ENCODE measurements around the gene ZSCAN5B.
"Not testable (repeated sequence)": the region's sequence is repeated elsewhere in the genome, so short reads cannot be mapped to it uniquely, and the experiment has no call there.

Gene ZSCAN5B, protein sequence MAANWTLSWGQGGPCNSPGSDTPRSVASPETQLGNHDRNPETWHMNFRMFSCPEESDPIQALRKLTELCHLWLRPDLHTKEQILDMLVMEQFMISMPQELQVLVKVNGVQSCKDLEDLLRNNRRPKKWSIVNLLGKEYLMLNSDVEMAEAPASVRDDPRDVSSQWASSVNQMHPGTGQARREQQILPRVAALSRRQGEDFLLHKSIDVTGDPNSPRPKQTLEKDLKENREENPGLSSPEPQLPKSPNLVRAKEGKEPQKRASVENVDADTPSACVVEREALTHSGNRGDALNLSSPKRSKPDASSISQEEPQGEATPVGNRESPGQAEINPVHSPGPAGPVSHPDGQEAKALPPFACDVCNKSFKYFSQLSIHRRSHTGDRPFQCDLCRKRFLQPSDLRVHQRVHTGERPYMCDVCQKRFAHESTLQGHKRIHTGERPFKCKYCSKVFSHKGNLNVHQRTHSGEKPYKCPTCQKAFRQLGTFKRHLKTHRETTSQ

DNA sequence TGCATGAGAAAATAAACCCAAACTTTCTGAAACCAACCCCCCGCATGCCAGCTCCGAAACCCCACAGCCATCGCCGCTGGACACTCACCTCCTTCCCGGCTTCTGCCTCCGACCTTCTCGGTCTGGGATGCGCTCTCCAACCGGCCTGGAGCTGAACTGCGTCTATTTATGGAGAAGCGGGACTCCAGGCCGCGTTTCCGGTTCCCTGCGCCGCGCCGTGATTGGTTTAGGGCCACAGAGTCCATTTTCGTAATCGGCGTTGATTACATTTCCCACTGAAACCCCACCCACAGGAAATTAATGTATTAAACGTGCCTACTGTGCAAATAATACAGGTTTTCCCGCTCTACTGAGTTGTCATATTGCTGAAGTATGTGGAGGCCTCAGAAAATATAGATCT, at the start of gene ZSCAN5B:
Gene ZSCAN5B (minus strand): TSS at position 138 of the 400 bp plus-strand sequence. CDS start 4,731 bp downstream, outside the sequence.
- DNase-seq, result not testable (repeated sequence)

DNA sequence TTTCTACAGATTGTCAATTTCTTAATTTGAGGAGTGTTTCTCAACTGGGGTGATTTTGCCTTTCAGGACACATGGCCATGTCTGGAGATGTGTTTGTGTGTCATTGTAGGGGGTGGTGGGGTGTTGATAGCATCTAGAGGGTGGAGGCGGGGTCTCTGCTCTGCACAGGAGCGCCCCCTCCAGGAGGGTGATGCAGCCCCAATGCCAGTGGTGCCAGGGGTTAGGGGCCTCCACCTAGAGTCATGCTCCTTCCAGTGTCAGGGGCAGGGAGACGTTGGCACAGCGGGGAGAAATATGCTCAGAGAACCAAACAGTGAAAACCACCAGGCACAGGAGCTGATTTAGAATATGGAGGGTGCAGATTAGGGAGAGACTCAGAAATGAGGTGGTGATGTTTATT, 48.2 kb upstream of the ZSCAN5B start:
- not testable (repeated sequence) for DNase-seq

DNA sequence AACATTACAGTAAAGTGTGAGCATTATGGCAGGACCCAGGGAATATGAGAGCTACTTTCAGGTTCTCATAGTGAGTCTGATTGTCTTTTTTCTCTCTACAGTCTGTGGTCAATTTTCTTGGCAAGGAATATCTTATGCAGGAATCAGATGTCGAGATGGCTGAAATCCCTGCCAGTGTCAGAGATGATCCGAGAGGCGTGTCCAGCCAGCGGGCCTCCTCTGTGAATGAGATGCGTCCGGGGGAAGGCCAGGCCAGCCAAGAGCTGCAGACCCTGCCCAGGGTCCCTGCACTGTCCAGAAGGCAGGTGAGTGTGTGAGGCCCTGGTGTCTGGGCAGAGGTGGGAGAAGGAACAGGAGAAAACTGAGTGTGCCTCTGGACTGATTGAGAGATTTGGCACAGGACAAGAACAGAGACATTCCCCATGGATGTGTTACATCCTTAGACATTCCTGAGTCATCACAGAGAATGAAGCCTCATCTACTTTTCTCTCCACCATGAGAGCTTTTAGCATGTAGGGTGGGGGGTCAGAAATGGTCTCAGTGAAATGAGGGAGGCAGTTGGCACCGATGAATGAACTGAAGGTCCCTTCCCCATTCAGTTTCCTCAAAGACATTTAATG, 47.6 kb upstream of the ZSCAN5B start:
- DNase-seq, result no peak

DNA sequence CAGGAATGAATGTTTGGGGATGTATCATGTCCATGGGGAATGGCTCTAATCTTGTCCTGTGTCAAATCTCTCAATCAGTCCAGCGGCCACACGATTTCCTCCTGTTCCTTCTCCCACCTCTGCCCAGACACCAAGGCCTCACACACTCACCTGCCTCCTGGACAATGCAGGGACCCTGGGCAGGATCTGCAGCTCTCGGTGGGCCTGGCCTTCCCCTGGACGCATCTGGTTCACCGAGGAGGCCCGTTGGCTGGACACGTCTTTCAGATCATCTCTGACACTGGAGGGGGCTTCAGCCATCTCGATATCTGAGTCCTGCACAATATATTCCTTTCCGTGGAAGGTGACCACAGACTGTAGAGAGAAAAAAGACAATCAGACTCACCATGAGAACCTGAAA, 25.9 kb upstream of the ZSCAN5B start:
- no peak for DNase-seq

DNA sequence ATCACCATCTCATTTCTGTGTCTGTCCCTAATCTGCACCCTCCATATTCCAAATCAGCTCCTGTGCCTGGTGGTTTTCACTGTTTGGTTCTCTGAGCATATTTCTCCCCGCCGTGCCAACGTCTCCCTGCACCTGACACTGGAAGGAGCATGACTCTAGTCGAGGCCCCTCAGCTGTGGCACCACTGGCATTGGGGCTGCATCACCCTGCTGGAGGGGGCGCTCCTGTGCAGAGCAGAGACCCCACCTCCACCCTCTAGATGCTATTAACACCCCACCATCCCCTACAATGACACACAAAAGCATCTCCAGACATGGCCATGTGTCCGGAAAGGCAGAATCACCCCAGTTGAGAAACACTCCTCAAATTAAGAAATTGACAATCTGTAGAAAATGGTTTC, 25.3 kb upstream of the ZSCAN5B start:
- DNase-seq, result no peak

DNA sequence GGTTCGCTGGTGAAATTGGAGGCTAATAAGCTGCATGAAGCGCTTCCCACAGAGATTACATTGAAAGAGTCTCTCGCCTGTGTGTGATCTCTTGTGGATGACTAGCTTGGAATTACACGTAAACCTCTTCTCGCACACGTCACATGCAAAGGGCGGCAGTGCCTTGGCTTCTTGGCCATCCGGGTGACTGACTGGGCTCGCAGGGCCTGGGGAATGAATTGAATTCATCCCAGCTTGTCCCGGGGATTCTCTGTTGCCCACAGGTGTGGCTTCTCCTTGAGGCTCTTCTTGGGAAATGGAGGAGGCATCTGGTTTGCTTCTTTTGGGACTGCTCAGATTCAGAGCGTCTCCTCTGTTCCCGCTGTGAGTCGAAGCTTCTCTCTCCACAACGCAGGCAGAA, 24.3 kb upstream of the ZSCAN5B start:
- no peak for DNase-seq

DNA sequence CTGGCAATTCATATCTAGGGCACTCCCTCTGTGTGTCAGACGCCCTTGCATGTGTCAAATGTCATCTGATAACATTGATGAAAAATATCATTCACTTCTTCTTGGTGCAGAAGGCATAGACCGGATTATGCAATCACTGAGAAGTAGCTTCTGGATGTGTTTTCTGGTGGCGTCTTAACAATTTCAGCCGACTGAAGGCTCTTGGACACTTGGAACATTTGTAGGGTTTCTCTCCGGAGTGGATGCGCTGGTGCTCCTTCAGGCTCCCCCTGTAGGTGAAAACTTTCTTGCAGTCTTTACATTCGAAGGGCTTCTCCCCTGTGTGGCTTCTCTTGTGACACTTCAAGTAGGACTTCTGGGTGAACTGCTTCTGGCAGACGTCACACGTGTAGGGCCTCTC, 23.9 kb upstream of the ZSCAN5B start:
- not testable (repeated sequence) for DNase-seq

DNA sequence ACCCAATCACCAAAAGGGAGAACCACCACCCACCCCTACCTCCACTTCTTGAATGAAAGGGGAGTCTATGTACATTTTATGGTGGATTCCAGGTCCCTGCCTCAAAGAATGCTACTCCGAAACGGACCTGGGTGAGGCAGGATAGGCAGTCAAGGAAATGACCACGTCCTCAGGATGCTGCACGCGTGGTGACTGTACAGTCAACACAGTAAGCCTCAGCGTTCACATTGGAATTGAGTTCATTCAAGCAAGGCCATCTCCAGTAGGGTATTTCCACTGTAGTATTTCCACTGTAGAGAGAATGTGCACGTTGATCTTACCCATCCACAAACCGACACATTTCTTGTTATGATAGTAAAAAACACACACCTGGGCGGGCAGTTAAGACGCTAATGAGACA, 21.4 kb upstream of the ZSCAN5B start:
- no peak for DNase-seq

DNA sequence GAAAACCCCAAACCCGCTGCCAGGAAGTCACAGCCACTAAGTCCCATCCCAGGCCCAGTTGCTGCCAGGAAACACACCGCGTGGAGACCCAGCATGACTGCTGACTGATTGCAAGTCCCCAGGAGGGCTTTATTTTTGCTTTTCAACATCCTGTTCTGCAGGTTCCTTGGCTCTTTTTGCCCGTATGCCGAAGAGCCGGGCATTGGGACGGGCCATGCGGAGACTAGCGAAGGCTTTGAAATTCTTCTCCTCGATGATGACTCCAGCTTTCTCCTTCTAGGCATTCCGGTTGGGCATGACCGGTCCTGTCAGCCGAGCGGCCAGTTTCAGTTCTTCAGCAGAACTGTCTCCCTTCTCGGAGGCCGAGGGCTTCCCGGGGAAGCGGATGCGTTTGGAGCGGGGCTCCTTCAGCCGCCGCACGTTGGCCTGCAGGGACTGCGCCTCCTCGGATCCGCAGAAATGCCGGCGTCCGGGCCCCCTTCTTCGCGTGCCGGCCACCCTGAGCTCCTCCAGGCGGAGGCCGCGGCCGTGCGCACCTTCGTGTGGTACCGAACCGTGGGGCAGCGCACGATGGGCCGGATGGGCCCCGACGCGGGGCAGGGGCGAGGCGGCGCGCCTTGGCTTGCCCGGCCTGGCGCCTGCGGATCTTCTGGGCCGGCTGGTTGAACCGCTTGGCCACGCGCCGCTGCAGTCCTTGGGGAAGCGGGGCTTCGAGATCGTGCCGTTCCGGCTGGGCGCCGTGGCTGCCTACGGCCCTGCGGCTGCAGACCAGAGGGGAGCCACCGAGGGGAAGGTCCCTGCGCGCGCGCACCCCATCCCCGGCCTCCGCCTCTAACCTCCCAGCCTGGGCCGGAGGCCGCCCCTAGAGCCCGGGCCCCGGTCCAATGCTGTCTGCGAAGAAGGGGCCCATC, 19.7 kb upstream of the ZSCAN5B start:
- DNase-seq, result no peak

DNA sequence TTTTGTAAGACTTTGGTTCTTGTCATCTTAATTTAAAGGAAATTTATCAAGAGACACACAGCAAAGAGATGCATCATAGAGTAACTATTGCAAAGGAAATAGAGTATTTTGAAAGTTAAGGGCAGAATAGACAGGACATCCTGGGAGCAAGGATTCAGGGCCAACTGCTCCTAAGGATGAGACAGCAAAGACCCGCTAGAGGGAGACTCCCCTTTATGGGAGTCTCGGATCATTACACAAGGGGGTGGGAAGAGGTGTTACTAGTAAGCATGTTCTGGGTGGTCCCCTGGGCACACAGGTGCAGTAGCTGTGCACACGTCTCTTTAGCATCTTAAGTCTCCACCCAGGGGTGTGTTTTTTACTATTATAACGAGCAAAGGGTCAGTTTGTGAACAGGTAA, 14.1 kb upstream of the ZSCAN5B start:
- DNase-seq, result no peak

DNA sequence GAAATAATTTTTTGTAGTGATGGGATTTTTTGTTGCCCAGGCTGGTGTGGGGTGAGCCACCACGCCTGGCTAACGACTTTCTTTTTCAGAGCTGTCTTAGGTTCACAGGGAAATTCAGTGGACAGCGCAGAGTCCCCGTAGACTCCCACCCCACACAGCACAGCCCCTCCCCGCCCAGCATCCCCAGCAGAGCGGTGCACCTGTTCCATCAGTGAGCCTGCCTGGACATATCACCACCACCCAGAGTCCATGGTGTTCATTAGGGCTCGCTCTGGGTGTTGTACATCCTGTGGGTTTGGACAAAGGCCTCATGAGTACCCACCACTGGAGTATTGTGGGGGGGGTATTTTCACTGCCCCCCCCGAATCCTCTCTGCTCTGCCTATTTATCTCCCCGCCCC, 12.5 kb upstream of the ZSCAN5B start:
- DNase-seq, result not testable (repeated sequence)

DNA sequence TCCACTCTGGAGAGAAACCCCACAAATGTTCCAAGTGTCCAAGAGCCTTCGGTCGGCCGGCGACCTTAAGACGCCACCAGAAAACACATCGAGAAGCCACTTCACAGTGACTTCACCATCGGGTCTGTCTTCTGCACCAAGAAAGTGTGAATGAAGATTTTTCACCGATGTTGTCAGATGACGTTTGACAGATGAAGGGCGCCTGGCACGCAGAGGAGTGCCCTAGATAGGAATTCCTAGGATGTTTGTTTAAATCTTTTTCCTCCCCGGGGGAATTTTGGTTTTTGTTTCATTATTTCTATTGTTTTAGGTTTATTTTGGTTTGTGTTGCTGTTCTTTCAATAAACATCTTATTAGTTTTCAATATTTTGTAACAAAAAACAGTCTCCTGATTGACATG, 11.5 kb upstream of the ZSCAN5B start:
- no peak for DNase-seq

DNA sequence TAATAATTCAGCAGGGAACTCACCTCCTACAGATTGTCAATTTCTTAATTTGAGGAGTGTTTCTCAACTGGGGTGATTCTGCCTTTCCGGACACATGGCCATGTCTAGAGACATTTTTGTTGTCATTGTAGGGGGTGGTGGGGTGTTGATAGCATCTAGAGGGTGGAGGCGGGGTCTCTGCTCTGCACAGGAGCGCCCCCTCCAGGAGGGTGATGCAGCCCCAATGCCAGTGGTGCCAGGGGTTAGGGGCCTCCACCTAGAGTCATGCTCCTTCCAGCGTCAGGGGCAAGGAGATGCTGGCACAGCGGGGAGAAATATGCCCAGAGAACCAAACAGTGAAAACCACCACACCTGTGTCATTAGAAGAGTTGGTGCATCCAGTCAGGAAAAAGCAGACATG, 10.0 kb upstream of the ZSCAN5B start:
- not testable (repeated sequence) for DNase-seq

DNA sequence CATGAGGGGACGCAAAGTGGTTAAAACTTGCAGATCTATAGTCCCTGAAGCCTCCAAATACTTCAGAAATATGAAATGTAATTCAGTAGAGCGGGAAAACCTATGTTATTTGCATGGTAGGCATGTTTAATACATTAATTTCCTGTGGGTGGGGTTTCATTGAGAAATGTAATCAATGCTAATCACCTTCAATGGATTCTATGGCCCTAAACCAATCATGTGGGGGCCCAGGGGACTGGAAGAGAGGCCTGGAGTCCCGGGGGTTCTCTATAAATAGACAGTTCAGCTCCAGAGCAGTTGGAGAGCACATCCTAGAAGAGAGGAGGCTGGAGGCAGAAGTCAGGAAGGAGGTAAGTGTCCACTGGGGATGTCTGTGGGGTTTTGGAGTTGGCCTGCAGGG, 4.4 kb upstream of the ZSCAN5B start, which contains the start of gene ZSCAN5C:
Gene ZSCAN5C (plus strand): TSS at position 301 of the 400 bp plus-strand sequence. CDS start 3,641 bp downstream, outside the sequence.
- DNase-seq, result no peak

DNA sequence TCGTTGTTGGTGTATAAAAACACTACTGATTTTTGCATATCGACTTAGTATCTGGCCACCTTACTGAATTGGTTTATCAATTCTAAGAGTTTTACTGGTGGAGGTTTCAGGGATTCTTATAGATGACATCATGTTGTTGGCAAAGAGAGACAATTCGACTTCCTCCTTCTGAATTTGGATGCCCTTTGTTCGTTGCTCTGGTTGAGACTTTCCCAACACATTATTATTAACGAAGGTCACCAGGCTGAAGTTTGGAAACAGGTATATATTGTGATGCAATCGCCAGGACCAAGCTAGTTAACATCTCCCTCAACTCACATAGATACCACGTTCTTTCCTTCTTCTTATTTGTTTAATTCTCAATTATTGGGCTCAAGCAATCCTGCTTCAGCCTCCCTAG, 2.1 kb upstream of the ZSCAN5B start:
- DNase-seq, result no peak

DNA sequence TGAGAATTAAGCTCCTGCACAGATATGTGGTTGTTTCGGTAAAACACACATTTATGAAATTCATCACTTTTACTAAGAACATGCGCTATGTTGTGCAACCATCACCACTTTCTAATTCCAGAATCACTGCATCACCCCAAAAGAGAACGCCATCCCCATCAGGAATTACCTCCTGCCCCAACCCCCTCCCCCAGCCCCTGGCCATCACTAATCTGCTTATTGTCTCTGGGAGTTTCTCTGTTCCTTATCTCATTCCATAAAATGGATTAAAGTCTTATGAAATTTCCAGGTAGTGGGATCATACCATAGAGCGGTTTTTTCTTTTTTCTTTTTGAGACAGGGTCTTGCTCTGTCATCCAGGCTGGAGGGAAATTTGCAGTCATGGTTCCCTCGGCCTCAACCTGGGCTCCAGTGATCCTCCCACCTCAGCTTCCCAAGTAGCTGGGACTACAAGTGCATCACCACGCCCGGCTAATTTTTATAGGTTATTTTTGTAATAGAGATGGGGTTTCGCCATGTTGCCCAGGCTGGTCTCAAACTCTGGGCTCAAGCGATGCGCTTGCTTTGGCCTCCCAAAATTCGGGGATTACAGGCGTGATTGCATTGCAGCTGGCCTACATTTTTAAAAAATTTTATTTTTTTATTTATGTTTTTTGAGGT, 3.5 kb downstream of the ZSCAN5B start:
- no peak for DNase-seq

DNA sequence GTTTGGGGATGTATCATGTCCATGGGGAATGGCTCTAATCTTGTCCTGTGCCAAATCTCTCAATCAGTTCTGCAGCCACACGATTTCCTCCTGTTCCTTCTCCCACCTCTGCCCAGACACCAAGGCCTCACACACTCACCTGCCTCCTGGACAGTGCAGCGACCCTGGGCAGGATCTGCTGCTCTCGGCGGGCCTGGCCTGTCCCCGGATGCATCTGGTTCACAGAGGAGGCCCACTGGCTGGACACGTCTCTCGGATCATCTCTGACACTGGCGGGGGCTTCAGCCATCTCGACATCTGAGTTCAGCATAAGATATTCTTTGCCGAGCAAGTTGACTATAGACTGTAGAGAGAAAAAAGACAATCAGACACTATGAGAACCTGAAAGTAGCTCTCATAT, 5.9 kb downstream of the ZSCAN5B start:
- DNase-seq, result no peak

DNA sequence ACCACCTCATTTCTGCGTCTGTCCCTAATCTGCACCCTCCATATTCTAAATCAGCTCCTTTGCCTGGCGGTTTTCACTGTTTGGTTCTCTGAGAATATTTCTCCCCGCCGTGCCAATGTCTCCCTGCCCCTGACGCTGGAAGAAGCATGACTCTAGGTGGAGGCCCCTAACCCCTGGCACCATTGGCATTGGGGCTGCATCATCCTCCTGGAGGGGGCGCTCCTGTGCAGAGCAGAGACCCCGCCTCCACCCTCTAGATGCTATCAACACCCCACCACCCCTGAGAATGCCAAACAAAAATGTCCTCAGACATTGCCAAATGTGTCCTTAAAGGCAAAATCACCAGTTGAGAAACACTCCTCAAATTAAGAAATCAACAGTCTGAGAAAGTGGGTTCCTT, 6.5 kb downstream of the ZSCAN5B start:
- no peak for DNase-seq

DNA sequence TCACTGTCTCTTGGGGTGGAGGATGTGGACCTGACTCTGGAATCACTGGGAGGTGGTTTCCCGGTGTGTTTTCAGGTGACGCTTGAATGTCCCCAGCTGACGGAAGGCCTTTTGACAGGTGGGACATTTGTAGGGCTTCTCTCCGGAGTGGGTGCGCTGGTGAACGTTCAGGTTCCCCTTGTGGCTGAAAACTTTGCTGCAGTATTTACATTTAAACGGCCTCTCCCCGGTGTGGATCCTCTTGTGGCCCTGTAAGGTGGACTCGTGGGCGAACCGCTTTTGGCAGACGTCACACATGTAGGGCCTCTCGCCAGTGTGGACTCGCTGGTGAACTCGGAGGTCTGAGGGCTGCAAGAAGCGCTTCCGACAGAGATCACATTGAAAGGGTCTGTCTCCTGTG, 7.8 kb downstream of the ZSCAN5B start:
- DNase-seq, result no peak

DNA sequence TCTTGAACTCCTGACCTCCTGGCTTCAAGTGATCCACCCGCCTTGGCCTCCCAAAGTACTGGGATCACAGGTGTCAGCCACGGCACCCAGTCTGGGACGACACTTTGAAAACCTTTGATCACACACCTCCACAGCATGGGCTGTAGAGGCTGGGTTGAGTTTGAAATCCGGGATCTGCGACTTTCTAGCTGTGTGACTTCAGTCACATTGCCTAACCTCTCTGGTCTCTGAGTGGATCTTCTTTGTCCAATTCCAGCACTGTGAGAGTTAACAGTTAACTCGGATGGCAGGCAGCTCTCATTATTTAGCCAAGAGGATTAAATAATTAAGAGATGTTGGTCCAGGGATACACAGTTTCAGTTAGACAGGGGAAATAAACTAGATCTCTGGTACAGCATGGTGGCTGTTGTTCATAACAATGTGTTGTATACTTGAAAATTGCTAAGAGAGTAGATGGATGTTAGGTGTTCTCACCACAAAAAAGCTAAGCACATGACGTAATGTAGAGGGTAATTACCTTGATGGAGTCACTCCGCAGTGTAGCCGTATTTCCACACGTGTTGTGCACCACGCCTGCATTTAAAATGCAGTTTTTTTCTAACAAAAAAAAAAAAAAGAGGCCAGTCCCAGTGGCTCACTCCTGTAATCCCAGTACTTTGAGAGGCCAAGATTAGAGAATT, 19.9 kb downstream of the ZSCAN5B start:
- no peak for DNase-seq

DNA sequence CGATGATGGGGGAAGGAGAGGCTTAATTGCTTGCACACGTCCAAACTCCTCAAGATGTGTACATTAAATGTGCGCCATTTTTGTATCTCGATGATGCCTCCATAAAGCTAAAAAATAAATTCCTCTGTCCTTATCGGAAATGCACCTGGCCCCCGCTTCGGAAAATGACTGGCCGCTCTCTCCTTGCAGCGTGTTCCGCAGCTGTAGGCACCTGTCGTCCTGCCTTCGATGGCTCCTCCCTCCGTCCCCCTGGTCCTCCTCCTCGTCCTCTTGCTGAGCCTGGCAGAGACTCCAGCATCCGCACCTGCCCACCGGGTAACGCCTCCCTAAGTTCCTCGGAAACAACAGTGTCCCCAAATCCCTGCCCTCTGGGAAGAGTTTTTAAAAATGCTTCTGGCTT, 20.7 kb downstream of the ZSCAN5B start:
- no peak for DNase-seq

DNA sequence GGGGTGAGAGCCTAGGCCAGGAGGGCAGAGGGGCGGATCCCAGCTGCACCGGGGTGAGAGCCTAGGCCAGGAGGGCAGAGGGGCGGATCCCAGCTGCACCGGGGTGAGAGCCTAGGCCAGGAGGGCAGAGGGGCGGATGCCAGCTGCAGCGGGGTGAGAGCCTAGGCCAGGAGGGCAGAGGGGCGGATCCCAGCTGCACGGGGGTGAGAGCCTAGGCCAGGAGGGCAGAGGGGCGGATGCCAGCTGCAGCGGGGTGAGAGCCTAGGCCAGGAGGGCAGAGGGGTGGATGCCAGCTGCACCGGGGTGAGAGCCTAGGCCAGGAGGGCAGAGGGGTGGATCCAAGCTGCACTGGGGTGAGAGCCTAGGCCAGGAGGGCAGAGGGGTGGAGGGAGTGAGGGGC, 21.3 kb downstream of the ZSCAN5B start:
- not testable (repeated sequence) for DNase-seq

All from activated CD4-positive, alpha-beta T cell treated with anti-CD3 and anti-CD28 coated beads for 4 hours (primary cell).